ENCODE data around the gene COPG2.
"Not testable (repeated sequence)": the region's sequence is repeated elsewhere in the genome, so short reads cannot be mapped to it uniquely, and the experiment has no call there.

The COPG2 gene

GRCh38 chr7:130559184-130559583 is 109.4 kb downstream of the COPG2 start:
- DNase-seq, result no peak

- no peak for DNase-seq
Measured at GRCh38 chr7:130554481-130554880, 114.1 kb downstream of the COPG2 start.

GRCh38 chr7:130553398-130554029 is 115.0 kb downstream of the COPG2 start:
- no peak for DNase-seq

GRCh38 chr7:130544356-130544755 is 124.2 kb downstream of the COPG2 start:
- DNase-seq, result no peak

- DNase-seq, result no peak
Measured at GRCh38 chr7:130543487-130544010, 125.0 kb downstream of the COPG2 start.

- not testable (repeated sequence) for DNase-seq
Measured at GRCh38 chr7:130542297-130542696, 126.3 kb downstream of the COPG2 start.

- not testable (repeated sequence) for DNase-seq
Measured at GRCh38 chr7:130541287-130541686, 127.3 kb downstream of the COPG2 start.

- not testable (repeated sequence) for DNase-seq
Measured at GRCh38 chr7:130537894-130538293, 130.7 kb downstream of the COPG2 start.

- DNase-seq, result no peak
Measured at GRCh38 chr7:130529417-130529816, 139.1 kb downstream of the COPG2 start.

GRCh38 chr7:130527752-130528355 is 140.7 kb downstream of the COPG2 start:
- DNase-seq, result not testable (repeated sequence)

GRCh38 chr7:130524628-130525027 is 143.9 kb downstream of the COPG2 start:
- DNase-seq, result no peak

GRCh38 chr7:130523519-130524125 is 144.9 kb downstream of the COPG2 start:
- DNase-seq, result not testable (repeated sequence)

- no peak for DNase-seq
Measured at GRCh38 chr7:130521258-130521951, 147.1 kb downstream of the COPG2 start.

GRCh38 chr7:130515315-130516040 is 153.1 kb downstream of the COPG2 start:
- DNase-seq, result peak; percentile 38

- no peak for DNase-seq
Measured at GRCh38 chr7:130513447-130513846, 155.1 kb downstream of the COPG2 start.

- not testable (repeated sequence) for DNase-seq
Measured at GRCh38 chr7:130512038-130512437, 156.5 kb downstream of the COPG2 start.

GRCh38 chr7:130506358-130506757 is 162.2 kb downstream of the COPG2 start:
- DNase-seq, result no peak

- DNase-seq, result no peak
Measured at GRCh38 chr7:130505753-130506152, 162.8 kb downstream of the COPG2 start.

GRCh38 chr7:130500910-130501309 is 167.6 kb downstream of the COPG2 start:
- DNase-seq, result no peak

- no peak for DNase-seq
Measured at GRCh38 chr7:130500463-130500862, 168.1 kb downstream of the COPG2 start.

GRCh38 chr7:130494431-130494858 is 174.1 kb downstream of the COPG2 start:
- no peak for DNase-seq

- no peak for DNase-seq
Measured at GRCh38 chr7:130493275-130493873, 175.2 kb downstream of the COPG2 start.
